HCT116 (cell line): ENCODE results near the gene FOXO3.

Experiments
- CEBPB ChIP-seq: IDR thresholded peaks from 2 replicates; pipeline ENCODE4 v1.6.1; 2012; ENCODE audit warnings: low read depth
- CTCF ChIP-seq, 3 experiments: fragments of 200-600 bp in 1 of 3; sonication (generic) in 1 of 3; IDR thresholded peaks in 2 of 3; conservative IDR thresholded peaks in 1 of 3; 2 replicates each; pipeline ENCODE4 v1.5.1; 2012 to 2017; ENCODE audit warnings: low read depth in 2 of 3, low read length in 2 of 3, antibody characterized with exemption in 1 of 3, borderline replicate concordance in 1 of 3, control low read depth in 1 of 3, mild to moderate bottlenecking in 1 of 3, mixed read lengths in 1 of 3, mixed run types in 1 of 3, moderate library complexity in 1 of 3; ENCODE audit not compliant: insufficient read depth in 1 of 3
- EZH2 ChIP-seq: fragments of 200-600 bp; sonication (generic); IDR thresholded peaks from 2 replicates; pipeline ENCODE4 v1.6.1; 2017; ENCODE audit warnings: antibody characterized with exemption, mixed run types
- POLR2A ChIP-seq: IDR thresholded peaks from 2 replicates; pipeline ENCODE4 v1.7.0; 2011; ENCODE audit warnings: borderline replicate concordance; ENCODE audit not compliant: insufficient read depth, insufficient read length; ENCODE audit errors: extremely low read depth
- POLR2AphosphoS5 ChIP-seq: IDR thresholded peaks from 2 replicates; pipeline ENCODE4 v1.6.1; 2011; ENCODE audit warnings: mild to moderate bottlenecking, low read depth, low read length, moderate library complexity
- RAD21 ChIP-seq: IDR thresholded peaks from 2 replicates; pipeline ENCODE4 v1.6.1; 2012; ENCODE audit warnings: low read depth, mild to moderate bottlenecking
- REST ChIP-seq: IDR thresholded peaks from 2 replicates; pipeline ENCODE4 v1.6.1; 2012; ENCODE audit warnings: low read depth
- SP1 ChIP-seq: IDR thresholded peaks from 2 replicates; pipeline ENCODE4 v1.6.1; 2012; ENCODE audit warnings: low read depth
- ZFX ChIP-seq: fragments of 450-650 bp; IDR thresholded peaks from 2 replicates; pipeline ENCODE4 v1.6.1; 2017

- TF ChIP-seq CTCF (IDR thresholded peaks at IDR 0.05 in 2 of 3, conservative IDR thresholded peaks at IDR 0.05 in 1 of 3; ENCODE audit: borderline replicate concordance in 1 of 3, insufficient read depth in 1 of 3, low read depth in 2 of 3, low read length in 2 of 3): no peak
- no peak for TF ChIP-seq POLR2AphosphoS5
- TF ChIP-seq SP1: no peak
- TF ChIP-seq POLR2A: no peak
- no peak for TF ChIP-seq ZFX
- TF ChIP-seq REST: no peak
- no peak for TF ChIP-seq RAD21
- TF ChIP-seq EZH2: no peak
- no peak for TF ChIP-seq CEBPB
Measured at GRCh38 chr6:108635505-108636226, 74.9 kb downstream of the FOXO3 start.
